ENCODE results near the gene CDH20. TPM values are rescaled to one million over a fixed set of nuclear protein-coding genes. Genes with fewer than 3 reads are reported as not detected.
"Not testable (repeated sequence)": the region's sequence is repeated elsewhere in the genome, so short reads cannot be mapped to it uniquely, and the experiment has no call there.

CDH20 gene
- polyA plus RNA-seq, 3 donors = 0.45 to 2.9 (median 0.48) TPM

- no peak overlapping the region for H3K27ac ChIP-seq (ENCODE audit: low read depth, low read length)
- 25 to 38% (median 29%) methylated on average over 10 of the region's 10 CpGs for WGBS, 3 donors
Measured at GRCh38 chr18:61335684-61336555, 2.7 kb downstream of the CDH20 start.

GRCh38 chr18:61336766-61337165 lies 3.5 kb downstream of the CDH20 start:
- H3K27ac ChIP-seq (ENCODE audit: low read depth, low read length) = no peak overlapping the region
- 67 to 75% (median 73%) methylated on average over 6 of the region's 6 CpGs for WGBS, 3 donors

GRCh38 chr18:61337527-61337926 lies 4.3 kb downstream of the CDH20 start:
- H3K27ac ChIP-seq (ENCODE audit: low read depth, low read length) = no peak overlapping the region
- 74 to 90% (median 88%) methylated on average over 3 of the region's 3 CpGs for WGBS, 3 donors

GRCh38 chr18:61340148-61340547 lies 6.9 kb downstream of the CDH20 start:
- 0 to 3% (median 0%) methylated on average over 1 of the region's 1 CpG for WGBS, 3 donors
- H3K27ac ChIP-seq (ENCODE audit: low read depth, low read length) = no peak overlapping the region

- H3K27ac ChIP-seq (ENCODE audit: low read depth, low read length) = no peak overlapping the region
Measured at GRCh38 chr18:61348230-61348629, 15.0 kb downstream of the CDH20 start.

- 60 to 87% (median 72%) methylated on average over 2 of the region's 2 CpGs for WGBS, 3 donors
Measured at GRCh38 chr18:61350578-61350977, 17.3 kb downstream of the CDH20 start.

GRCh38 chr18:61352059-61352458 lies 18.8 kb downstream of the CDH20 start:
- H3K27ac ChIP-seq (ENCODE audit: low read depth, low read length) = no peak overlapping the region
- WGBS, 3 donors = 77 to 86% (median 80%) methylated on average over 1 of the region's 1 CpG

More at GRCh38 chr18:61350578-61350977, 17.3 kb downstream of the CDH20 start:
- H3K27ac ChIP-seq (ENCODE audit: low read depth, low read length) = no peak overlapping the region

GRCh38 chr18:61352611-61353010 lies 19.4 kb downstream of the CDH20 start:
- no peak overlapping the region for H3K27ac ChIP-seq (ENCODE audit: low read depth, low read length)

GRCh38 chr18:61360404-61361383 lies 27.5 kb downstream of the CDH20 start:
- no peak overlapping the region for H3K27ac ChIP-seq (ENCODE audit: low read depth, low read length)
- 43 to 54% (median 51%) methylated on average over 7 of the region's 7 CpGs for WGBS, 3 donors

- no peak overlapping the region for H3K27ac ChIP-seq (ENCODE audit: low read depth, low read length)
- 85 to 89% (median 89%) methylated on average over 1 of the region's 1 CpG for WGBS, 3 donors
Measured at GRCh38 chr18:61362511-61362910, 29.3 kb downstream of the CDH20 start.

- 81 to 92% (median 81%) methylated on average over 1 of the region's 1 CpG for WGBS, 3 donors
- H3K27ac ChIP-seq (ENCODE audit: low read depth, low read length) = no peak overlapping the region
Measured at GRCh38 chr18:61364953-61365352, 31.7 kb downstream of the CDH20 start.

GRCh38 chr18:61368001-61368400 lies 34.8 kb downstream of the CDH20 start:
- WGBS, 3 donors = 76 to 89% (median 84%) methylated on average over 2 of the region's 2 CpGs
- H3K27ac ChIP-seq (ENCODE audit: low read depth, low read length) = no peak overlapping the region

- 54 to 78% (median 72%) methylated on average over 4 of the region's 4 CpGs for WGBS, 3 donors
- H3K27ac ChIP-seq (ENCODE audit: low read depth, low read length) = not testable (repeated sequence)
Measured at GRCh38 chr18:61369671-61370070, 36.4 kb downstream of the CDH20 start.

- H3K27ac ChIP-seq (ENCODE audit: low read depth, low read length) = no peak overlapping the region
- WGBS, 3 donors = 85 to 95% (median 92%) methylated on average over 2 of the region's 2 CpGs
Measured at GRCh38 chr18:61371111-61371510, 37.9 kb downstream of the CDH20 start.

- WGBS, 3 donors = 27 to 54% (median 51%) methylated on average over 4 of the region's 4 CpGs
- H3K27ac ChIP-seq (ENCODE audit: low read depth, low read length) = no peak overlapping the region
Measured at GRCh38 chr18:61379827-61380226, 46.6 kb downstream of the CDH20 start.

- no peak overlapping the region for H3K27ac ChIP-seq (ENCODE audit: low read depth, low read length)
- WGBS, 3 donors = 57 to 63% (median 59%) methylated on average over 2 of the region's 2 CpGs
Measured at GRCh38 chr18:61388010-61388409, 54.8 kb downstream of the CDH20 start.

- no peak overlapping the region for H3K27ac ChIP-seq (ENCODE audit: low read depth, low read length)
Measured at GRCh38 chr18:61394983-61395382, 61.8 kb downstream of the CDH20 start.

- H3K27ac ChIP-seq (ENCODE audit: low read depth, low read length) = no peak overlapping the region
- 58 to 80% (median 73%) methylated on average over 3 of the region's 3 CpGs for WGBS, 3 donors
Measured at GRCh38 chr18:61397222-61397621, 64.0 kb downstream of the CDH20 start.

- H3K27ac ChIP-seq (ENCODE audit: low read depth, low read length) = no peak overlapping the region
- WGBS, 3 donors = 47 to 60% (median 54%) methylated on average over 4 of the region's 4 CpGs
Measured at GRCh38 chr18:61398961-61399705, 65.9 kb downstream of the CDH20 start.

All from adipose tissue (tissue), 3 donors.